NK-92 (cell line): ENCODE results near the gene TBXA2R.

Source experiments
- DNase-seq: peaks from one replicate; lab custom pipeline; 2025; ENCODE audit not compliant: unreplicated experiment; lab: John Stamatoyannopoulos, UW

Gene TBXA2R

DNA sequence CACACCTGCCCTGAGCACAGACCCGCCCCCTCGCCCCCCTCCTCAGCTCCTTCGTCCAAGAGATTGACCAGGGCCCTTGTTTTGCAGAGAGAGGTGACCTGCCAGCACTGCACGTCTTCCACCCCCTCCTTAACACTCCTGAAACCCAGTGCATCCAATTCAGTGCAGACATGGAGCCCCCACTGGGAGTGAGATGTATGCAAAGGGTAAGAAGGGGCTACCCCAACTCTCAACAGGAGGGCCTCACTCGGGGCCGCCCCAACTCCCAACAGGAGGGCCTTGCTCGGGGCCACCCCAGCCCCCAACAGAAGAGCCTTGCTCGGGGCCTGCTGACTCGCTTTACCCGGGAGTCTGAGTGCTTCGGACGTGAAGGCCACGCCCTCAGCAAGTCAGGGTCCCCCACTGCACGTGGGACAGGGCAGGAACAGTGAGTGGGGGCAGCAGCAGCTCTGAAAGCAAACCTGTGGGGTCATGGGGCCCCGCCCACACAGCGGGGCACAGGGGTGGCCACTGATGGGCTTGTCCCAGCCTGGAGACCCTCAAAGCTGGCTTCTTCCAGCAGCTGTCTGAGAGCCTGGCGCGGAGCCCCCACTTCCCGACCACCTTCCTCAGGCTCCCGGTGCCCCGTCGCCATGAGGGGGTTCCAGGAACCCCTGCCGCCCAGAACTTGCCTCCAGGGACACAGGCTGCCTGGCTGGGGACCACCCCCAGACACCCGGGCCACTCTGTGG lies 14.3 kb upstream of the TBXA2R start:
- DNase-seq: no peak

DNA sequence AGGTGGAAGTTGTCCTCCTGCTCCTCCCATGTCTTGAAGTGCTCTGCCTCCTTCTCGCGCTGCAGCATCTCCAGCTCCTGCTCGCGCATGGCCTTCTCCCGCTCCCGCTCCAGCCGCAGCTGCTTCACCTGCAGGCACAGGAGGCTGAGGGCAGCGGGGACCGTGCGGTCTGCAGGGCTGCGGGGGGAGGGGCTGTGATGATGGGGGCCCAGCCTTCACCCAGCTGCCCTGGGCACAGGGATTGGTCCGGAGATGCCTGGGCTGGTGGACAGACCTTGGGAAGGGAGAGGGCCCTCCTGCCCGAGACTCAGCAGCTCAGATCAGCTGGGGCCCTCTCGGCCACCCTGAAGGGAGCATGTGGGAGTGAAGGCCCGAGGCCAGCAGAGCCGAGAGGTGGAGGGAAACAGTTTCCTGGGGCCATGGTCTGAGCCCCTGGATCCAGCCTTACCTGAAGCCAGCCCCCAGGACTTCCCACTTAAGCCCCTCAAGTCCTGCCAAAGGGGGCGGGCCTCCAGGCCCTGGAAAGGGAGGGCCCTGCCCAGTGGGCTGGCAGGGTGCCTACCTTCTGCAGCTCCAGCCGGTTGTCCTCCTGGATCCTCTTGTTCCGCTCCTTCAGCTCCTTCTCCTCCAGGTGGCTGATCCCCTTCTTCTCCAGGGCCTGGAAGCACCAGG lies 13.6 kb upstream of the TBXA2R start:
- DNase-seq: no peak

DNA sequence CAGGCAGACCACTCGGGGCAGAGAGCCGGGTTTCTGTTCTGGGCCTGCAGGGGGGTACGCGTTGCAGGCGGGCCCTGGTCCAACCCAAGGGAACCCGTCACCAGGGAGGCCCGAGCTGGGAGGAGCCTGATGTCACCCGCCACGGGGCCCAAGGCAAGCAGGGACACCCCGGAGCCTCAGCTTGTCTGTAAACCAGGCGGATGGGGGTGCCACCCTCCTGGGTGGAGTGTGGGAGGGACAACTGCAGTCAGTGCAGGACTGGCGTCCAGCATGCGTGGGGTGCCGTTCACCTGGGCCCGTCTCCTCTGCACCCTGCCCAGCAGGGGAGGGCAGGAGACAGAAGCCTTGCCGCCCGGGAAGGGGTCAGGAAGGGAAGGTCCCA lies 12.9 kb upstream of the TBXA2R start:
- DNase-seq: no peak

DNA sequence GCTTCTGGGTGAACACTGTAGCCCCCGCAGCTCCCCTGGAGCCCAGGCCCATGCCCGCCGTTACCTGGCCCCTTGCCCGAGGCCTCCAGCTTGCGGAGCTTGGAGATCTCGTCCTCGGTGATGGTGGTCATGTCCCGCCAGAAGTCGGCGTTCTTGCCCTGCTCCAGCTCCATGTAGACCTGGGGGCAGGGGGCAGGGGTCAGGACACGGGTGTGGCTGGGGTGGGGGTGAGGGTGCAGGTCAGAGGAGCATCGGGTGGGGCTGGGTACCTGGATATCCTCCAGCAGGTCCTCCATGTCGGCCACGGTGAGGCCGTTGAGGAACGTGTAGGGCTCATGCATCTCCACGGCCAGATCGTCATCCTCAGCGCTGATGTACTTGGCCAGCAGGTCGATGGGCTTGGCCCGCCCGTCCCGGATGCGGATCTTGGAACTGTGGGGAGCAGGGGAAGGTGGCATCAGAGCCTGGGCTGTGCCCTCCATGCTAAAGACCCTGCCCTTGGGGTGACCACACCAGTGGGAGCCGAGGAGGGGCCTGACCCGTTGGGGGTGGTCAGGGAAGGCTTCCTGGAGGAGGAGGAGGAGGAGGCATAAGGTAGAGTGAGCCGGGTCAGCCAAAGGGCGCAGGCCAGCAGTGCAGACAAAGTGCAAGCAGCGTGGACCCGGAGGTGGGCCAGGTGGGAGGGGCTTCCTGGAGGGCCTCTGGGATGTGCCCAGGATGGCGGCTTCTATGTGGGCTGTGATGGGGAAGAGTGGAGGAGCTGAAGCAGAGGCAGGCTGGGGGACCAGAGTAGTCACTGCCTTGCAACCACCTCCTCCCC lies 12.3 kb upstream of the TBXA2R start:
- no peak for DNase-seq

DNA sequence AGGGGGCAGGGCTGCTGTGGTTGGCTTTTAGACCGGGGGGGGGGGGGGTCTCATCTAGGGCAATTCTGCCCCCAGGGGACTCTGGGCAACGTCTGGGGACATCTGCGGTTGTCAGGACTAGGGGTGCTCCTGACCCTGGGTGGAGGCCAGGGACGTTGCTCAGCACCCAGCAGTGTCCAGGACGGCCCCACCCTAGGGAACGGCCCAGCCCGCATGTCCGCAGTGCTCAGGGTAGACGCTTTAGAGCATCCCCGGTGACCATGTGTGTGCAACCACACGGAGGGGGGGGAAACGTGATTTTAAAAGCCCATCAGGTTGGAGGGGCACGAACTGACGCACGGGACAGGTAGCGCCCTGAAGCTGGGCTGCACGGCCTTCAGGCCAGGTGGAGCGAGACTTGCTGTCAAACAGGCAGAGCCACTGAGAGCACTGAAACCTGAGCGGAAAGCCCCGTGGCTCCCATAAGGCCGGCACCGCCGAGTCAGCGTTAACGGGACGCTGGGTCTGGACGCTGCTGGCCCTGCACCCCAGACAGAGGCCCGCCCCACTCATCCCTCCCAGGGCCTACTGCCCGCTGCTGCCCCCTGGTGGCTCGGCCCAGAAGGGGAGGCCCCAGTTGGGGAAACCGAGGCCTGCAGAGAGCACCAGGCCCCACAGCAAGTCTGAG lies 11.6 kb upstream of the TBXA2R start:
- no peak for DNase-seq

DNA sequence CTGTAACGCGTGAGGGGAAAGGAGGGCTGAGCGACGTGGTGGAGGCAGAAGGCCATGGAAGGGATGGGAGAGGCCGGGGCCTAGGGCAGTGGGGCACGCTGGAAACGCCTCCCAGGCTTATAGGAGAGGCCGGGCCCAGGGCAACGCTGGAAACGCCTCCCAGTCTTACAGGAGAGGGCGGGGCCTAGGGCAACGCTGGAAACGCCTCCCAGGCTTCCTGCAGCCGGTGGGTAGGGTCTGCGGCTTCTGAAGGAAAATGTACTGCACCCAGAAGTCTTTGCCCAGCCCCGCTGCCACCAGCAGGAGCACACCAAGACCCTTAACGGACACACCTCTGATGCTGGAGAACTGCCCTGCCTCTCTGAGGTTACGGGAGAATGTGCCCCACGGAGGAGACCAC lies 10.8 kb upstream of the TBXA2R start:
- no peak for DNase-seq

DNA sequence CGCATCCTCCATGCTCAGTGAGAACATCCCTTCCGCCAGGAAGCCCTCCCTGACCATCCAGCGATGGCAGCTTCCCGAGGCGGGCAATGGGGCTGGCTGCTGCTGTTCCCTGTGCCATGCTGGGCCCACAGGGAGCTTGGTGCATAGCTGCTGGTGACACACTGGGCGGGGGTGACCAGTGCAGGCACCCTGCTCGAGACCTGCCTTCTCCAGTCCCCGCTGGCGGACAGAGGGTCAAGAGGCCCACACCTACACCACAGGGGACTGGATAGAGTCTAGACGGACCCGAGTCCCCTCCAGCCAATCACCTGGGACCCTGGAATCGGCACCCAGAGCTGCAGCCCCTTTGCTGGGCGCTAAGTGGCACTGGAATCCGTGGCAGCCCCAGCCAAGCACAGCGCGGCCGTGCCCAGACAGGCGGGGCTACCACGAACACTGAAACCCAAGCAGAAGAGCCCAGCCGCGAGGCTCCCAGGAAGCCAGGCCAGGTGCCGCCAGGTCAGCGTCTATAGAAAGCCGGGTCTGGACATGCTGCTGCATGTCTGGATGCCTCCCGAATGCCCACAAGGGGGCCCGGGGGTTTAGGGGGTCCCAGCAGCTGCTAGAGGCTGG lies 9.0 kb upstream of the TBXA2R start:
- DNase-seq: no peak

DNA sequence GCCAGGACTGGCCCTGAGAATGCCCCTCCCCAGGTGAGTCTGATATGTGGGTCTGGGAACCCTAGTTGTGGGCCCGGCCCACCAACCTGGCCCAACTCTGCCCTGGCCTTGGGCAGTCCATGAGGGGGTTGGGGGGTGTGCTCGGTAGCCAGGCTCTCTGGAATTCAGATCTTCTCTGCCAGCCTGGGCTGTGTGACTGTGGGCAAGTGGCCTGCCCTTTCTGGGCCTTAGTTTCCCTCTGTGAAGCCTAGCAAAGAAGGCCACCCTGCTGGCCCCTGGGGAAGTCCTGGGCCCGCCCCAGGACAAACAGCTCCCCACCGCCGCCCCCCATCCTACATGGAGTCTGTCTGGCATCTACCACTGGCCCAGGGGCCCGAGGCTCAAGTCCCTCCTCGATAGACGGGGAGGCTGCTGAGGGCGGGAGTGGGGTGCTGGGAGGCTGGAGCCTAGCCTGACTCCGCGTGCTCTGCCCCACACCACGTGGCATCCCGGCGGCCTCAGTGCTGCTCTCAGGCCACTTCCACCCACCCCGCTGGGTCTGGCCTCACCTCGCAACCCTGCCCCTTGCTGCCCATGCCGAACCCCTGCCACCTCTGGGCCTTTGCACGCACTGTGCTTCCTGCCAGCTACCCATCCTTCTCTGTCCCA lies 8.3 kb upstream of the TBXA2R start:
- DNase-seq: no peak

DNA sequence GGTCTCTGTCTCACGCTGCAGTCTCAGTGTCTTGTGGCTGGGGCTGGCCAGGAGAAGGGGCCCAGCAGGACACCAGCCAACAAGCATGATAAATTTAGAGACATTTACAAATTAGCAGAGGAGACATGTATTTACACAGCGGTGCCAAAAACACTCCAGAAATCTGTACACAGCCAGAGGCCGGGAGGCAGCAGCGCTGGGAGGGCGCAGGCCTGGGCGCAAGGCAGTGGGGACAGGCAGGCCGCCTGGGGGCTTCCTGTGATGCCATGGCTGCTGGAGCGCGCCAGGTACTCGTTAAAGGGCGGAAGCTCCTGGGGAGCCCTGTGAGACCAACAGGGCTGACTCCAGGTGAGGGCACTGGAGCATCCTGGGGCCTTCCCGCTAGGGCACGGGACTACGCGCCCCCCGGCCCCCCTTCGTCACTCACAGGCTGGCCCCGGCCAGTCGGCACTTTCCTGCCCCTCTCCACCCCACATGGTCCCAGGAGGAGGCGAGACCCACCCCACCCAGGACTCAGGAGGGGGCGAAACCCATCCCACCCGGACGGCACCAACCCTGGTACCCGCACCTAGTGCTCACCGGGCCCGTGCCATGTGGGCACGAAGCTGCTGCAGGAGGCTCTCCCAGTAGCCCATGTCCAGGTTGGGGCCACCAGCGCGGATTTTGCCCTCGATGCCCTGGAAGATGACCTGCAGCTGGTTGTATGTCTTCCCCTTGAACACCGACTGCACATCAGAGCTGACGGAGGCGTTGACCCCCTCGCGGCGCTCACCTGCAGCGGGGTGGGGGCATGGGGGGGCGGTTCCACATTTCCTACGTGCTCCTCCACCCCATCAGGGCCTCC lies 7.4 kb upstream of the TBXA2R start:
- no peak for DNase-seq

DNA sequence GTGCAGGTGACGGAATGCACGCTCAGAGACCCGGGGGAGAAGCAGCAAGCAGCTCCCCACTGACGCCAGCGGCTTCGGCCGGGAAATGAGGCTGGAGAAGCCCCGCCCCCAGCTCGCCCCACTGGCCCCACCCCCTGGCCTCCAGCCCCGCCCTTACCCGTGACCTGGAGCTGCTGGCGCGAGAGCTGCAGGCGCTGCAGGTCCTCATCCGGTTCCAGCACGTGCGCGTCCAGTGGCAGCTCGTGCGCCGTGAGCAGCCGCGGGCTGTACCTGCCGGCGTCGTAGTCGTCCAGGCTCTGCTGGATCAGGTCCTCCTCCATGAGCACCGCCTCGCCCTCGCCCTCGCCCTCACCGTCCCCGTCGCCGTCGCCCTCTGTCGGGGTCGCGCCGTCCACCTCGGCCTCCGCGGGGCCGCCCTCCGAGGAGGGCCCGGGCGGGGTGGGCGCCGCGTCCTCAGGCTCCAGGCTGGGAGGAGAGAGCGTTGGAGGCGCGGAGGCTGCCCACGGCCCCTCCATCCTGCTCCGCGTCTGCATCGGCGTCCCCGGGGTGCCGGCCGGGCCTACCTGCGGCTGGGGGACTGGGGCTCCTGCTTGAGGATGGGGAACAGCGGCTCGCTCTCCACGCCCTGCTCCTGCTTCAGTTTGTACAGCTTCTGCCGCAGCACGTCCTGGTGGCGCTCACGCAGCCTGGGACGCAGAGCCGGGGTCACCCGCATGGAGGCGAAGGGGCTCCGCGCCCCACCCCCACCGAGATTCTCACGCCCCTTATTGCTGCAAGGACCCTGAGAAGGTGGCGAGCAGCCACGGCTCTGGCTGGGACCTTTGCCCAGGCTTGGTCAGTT lies 6.4 kb upstream of the TBXA2R start:
- no peak for DNase-seq

DNA sequence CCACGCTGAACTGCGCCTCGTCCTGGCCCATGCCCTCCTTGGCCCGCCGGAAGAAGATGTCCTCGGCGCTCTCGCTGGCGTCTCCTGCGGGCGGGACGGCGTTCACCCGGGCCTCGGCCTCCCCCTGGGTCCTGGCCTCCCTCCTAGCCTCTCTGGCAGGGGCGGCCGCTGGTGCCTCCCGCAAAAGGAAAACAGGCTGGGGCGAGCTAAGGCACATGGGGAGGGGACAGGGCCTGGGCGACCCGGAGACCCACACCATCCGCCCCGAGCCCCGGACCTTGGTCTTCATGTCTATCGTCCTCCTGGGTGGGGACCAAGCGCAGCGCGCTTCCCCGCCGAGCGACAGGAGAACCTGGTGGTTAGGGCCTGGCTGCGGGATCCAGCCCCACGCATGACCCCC lies 5.7 kb upstream of the TBXA2R start:
- no peak for DNase-seq

DNA sequence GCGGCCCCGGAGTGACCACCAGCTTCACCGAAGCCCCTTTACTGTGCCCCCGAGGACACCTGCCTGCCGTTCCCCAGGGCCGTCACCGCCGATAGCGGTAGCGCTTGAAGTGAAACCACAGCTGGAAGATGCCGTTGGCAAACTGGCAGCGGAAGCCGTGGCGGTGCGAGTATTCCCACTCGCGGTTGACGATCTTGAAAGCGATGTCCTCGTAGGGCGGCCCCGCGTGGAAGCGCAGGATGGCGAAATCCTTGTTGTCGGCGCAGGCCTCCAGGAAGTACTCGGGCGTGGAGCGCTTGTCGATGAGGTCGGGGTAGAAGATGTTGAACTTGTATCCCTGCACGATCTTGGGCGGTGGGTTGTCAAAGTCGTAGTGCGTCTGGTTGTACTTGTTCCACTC lies 5.2 kb upstream of the TBXA2R start:
- no peak for DNase-seq

DNA sequence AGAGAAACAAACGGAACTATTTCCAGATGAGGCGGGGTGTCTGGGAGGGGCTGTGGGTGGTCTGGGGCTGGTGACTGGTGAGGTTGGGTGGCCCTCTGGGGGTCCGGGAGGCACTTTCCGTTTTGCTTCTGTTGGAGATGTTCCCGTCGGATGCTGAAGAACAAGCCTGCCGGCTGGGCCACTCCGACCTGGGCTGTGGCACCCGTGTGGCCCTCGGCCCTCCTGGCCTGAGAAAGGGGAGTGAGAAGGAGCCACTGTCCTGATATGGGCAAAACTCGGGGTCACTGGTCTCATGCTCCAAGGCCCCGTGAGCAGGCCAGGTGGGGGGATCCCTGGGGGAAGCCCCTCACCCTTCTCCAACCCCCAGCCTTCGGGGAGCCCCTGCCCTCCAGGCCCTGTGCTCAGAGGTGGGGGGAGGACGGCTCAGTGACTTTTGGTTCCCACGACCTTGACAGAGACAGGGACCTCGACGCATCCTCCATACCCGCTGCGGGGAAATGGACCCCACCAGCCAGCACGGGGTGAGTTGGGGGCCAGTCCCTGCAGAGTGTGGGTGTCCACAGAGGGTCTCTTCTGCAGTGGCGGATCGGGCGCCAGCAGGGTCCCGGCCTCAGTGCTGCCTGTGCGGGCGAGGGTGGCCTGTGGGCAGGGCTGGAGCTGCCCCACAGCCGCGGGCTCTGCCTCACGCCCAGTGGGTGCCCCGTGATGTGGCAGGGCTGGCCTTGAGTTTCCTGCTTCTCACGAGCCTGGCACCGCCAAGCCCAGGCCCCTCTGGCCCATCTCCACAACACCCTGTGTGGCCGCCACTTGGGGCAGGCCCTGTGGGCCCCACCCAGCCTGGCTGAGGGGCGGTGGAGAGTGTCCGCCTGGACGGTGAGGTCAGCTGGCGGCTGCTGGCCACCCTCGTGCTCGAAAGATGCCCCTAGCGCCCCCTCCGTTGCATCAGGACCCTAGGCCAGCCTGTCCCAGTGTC lies 4.4 kb upstream of the TBXA2R start:
- no peak for DNase-seq

DNA sequence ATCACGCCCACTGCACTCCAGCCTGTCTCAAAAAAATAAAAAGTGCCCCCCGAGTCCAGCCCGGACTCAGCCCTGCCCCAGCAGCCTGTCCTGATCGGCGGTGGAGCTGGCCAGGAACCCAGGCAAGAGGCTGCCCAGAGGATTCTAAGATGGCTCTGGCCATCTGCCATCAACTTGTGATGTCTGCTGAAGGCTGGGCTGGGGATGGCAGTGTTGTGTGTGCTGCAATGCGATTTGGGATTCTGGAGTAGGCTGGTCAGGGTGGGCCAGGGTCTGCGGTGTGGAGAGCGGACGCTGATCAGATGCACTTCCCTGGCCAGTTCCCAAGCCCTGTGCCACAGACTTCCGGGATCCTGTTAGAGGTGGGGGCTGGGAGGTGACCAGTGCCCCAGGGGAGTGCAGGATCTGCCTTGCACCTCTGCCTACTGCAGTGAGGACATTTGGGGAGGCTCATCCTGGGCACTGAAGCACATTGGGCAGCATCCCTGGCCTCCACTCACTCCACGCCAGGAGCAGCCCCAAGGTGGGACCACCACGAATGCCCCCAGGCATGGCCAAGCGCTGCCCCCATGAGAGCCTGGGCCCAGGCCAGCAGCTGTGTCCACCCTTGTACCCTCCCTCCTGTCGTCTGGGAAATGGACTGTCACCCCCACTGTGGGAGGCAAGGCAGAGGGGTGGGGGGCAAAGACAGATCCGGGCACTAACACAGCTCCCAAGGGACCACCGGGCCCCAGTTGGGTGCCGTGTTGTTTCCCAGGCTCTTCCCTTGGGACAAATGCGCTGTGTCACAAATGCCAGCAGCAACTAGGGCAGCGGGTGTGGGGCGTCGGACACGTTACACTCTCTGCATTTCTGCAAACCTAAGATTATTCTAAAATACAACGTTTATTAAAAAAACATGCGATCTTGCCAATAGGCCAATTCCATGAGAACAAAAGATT lies 3.4 kb upstream of the TBXA2R start:
- DNase-seq: no peak

DNA sequence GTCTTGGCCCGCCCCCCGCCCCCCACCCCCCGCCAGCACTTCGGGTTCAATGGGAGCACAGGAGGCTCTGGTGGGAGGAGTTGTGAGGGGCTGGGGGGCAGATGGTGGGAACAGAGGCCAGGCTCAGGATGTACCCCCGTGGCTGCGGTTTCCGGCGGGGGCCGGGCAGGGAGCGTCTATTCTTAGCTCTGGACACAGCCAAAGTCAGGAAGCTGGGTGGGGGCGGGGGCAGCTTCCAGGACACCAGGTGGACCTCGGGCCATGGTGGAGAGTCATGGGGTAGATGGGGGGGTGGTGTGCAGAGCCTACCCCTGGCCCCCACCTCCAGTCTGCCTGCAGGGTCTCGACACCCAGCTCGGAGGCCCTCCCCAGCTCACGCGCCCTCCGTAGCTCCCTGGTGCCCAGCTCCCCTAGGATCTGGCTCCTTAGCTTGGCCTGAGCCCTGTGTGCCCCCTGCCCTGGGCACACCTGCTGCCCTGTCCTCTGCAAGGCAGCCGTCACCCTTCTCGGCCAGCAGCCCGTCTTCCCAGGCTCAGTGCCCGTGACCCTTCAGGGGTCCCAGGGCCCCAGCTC lies 2.2 kb upstream of the TBXA2R start:
- no peak for DNase-seq

DNA sequence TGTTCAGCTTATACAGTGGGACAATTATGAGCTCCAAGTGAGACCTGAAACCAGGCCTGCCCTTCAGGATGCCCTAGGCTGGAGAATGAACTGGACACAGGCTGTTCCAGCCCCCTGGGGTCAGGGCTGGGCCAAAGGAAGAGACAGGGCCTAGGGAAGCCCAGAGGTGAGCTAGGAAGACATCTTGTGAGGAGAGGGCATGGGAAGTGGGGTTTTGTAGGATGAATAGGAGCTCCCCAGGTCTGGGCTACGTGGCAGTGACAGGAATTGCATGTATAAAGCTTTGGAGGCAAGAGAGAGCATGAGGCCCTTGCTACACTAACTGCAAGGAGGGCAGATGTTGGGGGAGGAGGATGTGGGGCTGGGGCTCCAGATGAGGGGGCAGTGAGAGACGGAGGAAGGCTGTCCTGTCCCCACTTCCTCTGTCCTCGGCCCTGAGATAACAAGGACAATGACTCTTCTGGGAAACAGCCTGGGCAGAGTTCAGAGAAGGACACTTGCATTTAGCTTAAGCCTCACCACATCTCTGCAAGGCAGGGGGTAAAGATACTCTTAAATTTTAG lies 1.5 kb upstream of the TBXA2R start:
- no peak for DNase-seq
